HG02970 (cell line): ENCODE results near the gene GSC2.

Source experiments
- ATAC-seq: cut with Tn5 transposase; IDR thresholded peaks from one replicate; pipeline ENCODE4 v1.9.1; 2021; ENCODE audit warnings: mild to moderate bottlenecking, moderate library complexity, moderate number of reproducible peaks; ENCODE audit not compliant: unreplicated experiment, low FRiP score

The GSC2 gene

DNA sequence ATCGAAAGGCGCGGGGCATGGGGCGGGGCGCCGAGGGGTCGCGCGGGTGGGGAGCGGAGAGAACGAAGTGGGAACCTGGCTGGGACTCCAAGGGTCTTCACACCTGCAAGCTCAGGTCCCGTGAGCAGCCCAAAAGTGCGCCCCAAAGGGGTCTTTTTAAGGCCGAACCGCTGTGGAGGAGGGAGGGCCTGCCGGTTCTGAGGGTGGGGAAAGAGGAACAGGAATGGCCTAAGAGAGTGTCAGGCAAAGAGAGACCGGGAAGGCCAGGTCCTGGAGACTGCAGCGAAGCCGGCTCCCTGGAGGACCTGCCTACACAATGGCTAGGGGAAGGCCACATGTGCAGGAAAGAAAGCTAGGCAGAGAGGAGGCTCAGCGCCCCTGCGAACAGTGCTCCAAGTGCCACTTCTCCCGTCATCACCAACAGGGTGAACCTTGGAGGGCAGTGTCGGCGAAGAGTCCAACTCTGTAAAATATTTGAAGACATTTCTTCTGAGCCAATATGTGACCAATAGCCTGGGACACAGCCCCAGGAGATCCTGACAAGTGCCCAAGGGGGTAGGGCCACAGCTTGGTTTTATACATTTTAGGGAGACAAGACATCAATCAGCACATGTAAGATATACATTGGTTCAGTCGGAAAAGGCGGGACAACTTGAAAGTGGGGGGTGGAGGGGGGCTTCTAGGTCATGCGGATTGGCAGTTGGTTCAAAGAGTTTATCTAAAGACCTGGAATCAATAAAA, 27.2 kb downstream of the GSC2 start:
- no peak for ATAC-seq

DNA sequence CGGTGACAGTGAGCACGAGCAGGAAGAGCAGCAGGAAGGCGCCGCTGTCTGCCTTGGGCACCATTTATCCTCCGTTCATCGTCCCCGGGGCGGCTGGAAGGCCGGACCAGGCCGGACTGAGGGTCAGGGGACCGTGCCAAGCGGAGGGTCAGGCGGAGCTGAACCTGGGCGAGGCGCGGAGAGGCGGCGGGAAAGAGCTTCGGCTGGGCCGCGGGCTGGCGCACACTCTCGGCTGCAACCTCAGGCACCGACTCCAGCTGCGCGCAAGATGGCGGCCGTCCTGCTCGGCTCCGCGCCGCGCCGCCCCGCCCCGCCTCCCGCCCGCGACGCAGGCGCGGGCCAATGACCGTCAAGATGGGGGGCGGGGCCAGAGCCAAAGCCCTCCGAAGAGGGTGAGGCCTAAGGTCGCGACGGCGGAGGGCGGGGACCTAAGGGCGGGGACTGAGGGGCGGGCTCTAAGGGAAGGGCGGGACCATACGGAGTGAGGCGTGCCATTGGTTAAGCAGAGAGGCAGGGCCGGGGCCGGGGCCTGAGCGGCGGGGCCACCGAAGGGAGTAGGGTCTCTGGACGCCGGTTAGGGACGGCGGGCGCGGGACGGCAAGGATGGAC, 27.8 kb downstream of the GSC2 start, which contains the start of gene DGCR2:
Gene DGCR2, minus strand, starts transcription at position 270 of the 609 bp plus-strand sequence. Its CDS starts 206 bp downstream, at position 64.
- peak; percentile 76 for ATAC-seq

DNA sequence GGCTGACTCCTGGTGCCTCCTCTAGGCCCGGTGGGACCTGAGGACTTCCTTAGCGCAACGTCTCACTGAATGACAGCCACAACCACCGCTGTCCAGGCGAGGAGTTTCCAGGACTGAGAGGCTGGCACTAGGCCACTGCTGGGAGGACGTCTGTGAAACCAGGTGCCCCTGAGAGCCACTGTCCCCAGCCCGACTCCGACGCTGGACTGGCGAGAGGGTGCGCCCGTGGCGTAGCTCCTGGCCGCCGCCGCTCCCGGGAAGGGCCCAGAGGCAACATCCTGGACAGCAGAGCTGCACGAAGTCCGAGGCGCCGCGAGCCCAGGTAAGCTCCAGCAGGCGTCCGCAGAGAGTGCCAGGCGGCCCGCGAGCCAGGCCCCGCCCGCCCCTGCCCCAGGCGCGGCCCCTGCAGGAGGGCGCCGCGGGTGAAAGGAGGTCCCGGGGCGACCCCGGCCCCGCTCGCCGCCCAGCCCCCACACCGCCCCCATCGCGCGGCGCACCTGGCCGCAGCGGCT, 28.4 kb downstream of the GSC2 start:
- ATAC-seq = peak; percentile 27

DNA sequence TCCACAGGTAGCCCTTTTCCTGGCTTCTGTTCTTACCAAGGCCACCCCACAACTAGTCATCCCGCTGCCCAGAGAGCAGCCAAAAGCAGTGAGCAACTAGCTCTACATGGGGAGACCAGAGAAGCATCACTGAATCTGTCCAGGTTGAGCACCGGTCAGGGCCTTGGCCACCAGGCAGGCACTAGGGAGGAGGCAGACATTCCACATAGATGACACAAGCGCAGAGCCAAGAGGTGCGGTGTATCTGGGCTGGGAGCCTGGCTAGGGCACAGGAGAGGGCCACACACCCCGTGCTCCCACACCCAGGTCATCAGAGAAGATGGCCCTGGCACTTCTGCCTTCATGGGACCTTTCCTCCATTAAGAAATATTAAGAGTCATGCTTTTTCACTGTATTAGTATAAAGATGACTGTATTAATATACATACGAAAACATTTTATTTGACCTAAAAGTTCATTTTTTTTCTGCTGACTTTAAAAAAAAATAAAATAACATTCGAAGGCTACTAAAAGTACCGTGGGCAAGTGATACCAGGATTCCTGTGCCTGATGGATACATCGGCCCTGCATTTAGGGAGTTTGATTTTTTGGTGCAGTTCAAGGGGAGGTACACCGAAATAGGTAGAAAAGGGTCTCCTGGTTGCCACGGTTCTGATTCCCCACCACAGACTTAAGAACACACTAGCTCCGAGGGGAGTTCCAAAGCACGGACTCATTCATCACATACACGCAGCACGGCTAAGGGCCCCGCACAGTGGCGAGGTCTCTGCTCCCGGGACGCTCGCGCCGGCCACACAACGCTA, 29.1 kb downstream of the GSC2 start:
- peak; percentile 3 for ATAC-seq

DNA sequence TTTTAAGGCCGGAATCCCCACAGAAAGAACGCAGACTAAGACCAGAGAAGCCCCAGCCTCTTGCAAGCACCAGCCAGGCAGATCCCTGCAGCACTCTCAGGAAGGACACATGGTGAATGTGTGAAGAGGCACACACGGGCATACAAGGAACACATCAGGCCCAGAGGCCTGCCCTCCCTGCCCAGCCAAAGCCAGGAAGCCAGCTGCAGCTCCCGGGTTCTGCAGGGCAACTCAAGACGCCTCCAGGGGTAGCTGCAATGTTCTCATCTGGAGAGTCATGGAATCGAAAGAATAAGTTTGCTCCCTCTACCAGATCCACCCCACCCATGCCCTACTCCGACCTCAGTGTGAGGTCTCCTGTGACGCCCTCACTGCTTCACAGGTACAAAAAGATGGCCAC, 30.1 kb downstream of the GSC2 start:
- no peak for ATAC-seq

DNA sequence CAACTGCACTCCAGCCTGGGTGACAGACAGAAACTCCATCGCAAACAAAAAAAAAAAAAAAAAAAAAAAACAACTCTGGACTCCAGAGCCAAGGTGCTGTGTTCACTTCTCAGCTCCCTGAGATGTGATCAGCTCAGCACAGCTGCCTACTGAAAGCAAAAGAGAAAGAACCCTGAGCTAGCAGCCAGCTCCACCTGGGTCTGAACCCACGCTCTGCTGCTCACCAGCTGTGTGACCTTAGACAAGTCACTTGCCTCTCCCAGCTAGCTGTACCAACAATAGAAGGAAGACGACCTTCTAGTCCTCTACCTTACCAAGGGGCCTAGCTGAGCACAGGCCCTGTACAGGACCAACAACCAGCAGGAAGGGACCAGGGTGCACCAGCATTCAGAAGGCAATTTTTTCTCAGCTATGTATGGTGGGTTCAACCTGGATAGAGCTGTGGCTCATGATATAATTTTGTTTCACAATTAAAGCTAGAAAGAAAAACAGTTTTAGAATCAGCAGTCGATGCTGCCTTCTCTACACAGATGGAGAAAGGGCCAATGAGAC, 31.7 kb downstream of the GSC2 start:
- ATAC-seq = no peak

DNA sequence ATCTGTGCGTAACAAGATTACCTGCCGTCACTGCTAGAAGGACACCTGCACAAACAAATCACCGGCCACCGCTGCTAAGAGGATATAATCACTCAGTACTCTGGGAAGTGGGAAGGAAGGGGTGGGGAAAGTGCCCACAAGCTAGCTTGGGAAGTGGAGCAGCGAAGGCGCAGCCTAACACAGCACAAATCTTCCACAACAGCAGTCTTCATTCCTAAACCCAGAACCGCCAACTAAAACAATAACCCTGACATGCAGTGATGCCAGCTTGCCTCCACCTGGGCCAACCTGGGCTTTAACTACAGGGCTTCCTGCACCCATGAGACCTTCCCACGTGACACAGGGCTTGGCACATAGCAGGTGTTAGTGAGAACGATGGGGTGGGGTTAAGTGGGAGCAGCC, 33.0 kb downstream of the GSC2 start:
- ATAC-seq = no peak

DNA sequence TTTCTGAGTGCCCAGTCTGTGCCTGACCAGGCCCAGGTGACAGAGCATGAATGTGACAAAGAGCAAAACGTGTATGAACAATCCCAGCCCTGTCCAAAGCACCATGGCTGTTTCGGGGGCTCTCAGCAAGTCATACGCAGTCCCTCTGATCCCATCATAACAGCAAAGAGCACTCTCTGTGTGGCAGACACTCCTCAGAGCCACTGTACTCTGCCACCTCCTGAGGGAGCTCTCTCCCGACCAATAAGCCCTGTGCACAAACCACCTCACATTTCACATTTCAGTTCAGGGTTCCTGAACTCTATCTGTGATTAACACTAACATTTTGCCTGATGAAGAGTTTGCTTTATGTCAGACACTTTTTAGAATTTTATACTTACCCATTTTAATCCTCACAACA, 34.5 kb downstream of the GSC2 start:
- ATAC-seq = no peak

DNA sequence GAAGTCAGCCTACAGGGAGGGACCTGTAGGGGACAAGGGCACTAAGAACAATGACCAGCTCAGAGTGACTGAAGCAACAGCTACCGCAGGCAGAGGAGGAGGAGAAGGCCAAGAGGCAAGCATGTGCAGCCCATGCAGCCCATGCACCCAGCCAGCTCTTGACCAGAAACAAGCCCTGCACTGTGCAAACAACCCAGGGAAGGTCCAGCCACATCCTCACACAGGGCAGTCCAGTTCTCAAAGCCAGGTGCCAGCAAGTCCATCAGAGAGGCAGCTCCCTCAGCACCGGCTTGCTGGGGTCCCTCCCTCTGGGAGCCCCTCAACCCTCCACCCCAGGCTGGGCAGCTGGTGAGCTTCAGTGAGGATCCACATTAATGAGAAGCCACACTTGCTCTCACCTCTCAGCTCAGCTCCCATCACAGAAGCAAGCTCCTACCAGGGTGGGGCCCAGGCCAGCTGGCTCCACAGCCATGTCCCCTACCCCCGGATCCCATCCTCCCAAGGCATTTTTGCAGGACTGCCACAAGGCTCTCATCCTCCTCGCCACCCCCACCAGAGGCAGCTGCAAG, 35.0 kb downstream of the GSC2 start:
- no peak for ATAC-seq

DNA sequence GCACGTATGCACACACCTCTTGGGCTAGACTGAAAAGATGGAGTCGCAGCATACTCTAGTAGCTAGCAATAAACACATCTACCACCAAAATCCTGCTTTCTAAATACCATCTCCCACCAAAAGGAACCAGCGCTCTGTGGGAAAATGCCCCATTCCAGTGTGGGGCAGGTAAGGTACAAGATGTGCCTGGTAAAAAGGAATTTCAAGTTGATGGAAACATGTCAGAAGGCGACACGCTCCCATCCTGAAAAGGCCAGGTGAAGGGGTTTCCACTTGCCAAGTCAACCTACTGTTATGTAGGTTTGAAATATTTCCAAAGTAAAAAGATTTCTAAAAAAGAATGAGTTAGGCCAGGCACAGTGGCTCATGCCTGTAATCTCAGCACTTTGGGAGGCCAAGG, 36.7 kb downstream of the GSC2 start:
- ATAC-seq = no peak

DNA sequence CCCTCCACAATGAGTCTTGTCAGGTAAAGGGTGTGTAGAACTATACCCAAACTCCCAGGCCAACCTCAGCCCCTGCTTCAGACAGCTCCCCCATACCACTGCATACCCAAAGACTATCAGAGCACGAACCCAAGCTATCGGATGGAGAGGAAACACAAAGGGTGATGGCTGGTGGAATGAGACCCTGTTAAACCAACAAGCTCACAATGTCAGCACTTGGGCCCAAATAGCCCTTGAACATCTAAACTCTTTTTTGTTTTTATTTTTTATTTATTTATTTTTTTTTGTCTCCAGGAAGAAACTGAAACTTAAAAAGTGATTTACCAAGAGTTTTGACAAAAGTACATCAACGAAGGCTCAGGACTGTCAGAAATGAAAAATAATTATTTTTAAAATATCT, 38.5 kb downstream of the GSC2 start:
- ATAC-seq = no peak

DNA sequence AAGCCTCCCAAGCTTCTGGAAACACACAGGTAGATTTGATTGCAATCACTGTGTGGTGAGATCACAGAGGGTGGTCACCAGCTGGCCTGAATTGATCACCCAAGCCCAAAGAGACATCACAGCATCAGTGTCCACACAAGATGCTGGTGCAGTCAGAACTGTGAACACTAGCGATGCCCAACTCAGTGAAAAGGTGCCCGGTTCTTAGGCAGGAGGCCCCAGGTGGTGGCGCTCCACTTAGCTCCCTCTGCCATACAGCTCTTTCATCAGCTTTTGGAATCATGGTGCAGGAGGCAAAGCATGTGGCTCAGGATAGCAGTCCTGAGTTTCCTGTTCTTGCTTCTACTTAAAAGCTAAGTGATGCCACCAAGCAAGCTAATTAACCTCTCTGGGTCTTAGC, 39.0 kb downstream of the GSC2 start:
- no peak for ATAC-seq

DNA sequence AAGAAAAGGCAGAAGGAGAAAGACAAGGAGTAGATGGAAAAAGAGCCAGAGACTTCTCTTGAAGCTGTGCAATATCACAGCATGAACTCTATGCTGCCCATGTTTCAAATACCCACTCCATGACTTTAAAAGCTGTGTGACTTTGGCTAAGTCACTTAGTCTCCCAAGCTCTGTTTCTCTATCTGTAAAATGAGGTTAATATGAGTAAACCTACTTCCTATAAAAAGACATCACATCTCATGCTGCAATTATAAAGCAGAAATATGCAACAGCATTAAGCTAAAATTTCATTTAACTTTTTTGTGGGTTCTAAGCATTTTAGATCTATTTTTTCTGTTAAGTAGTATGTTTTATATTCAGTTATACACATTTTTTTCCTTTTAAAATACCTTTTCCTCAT, 39.4 kb downstream of the GSC2 start:
- no peak for ATAC-seq

DNA sequence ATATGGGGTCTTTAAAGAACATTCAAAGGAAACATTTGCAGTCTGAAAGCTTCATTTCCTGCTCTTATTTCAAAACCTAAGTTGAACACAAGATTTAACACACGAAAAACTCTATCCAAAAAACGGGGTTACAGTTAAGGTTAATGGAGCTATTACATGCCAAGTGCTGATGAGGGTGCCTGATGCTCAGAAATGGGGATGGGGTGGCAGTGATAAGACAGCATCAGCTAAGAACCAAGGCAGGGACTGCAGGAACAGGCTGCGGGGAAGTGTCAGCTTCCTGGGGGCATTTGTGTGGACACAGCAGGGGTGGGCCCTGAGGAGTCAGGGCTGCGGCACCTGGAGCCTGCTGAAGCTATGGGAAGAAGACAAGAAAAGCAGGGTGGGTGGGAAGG, 40.0 kb downstream of the GSC2 start:
- ATAC-seq = no peak

DNA sequence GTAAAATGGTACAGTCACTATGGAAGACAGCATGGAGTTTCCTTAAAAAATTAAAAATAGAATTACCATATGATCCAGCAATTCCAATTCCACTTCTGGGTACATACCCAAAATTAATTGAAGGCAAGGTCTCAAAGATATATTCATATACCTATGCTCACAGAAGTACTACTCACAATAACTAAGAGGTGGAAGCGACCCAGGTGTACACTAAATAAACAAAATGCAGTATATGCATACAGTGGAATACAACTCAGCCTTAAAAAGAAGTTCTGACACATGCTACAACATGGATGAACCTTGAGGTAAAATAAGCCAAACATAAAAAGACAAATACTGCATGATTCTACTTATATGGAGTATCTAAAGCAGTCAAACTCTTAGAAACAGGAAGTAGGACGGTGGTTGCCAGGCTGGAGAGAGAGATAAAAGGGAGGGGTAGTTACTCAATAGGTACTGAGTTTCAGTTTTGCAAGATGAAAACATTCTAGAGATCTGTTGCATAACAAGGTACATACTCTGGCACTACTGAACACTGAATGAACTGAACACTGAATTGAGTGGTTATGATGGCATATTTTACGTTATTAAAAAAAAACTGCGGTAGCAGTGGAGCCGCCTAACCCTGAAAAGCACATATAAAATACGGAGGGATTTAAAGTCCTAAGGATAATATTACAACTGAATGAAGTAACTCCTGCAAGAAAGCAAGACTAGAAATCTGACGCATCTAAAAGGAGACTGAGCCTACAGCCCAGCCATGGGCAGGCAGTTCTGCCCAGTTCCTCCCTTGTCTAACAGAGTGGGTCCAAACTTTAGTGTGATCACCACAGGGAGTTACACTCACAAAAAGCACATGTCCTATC, 40.7 kb downstream of the GSC2 start:
- no peak for ATAC-seq

DNA sequence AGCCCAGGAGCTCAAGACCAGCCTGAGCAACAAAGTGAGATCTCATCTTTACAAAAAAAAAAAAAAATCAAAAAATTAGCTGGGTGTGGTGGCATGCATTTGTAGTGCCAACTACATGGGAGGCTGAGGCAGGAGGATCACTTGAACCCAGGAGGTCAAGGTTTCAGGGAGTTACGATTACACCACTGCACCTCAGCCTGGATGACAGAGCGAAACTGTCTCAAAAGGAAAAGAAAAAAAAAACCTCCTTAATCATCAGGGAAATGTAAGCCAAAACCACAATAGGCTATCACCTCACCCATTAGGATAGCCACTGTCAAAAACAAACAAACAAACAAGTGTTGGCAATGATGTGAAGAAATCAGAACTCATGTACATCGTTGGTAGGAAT, 41.3 kb downstream of the GSC2 start:
- ATAC-seq = no peak

DNA sequence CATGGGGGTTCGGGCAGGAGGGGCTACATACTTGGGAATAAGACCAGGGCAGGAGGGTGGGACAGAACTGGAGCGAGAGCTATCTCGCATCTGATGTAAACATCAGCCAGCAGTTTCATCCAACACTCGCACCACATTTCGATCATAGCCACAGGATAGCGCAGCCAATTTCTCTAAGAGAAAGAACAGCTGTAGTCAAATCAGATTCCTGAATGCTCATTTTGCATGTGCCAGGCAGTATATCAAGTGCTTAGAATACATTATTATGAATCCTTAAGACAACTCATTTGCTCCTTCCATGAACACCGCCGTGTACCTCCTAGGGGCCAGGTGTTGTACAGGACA, 42.4 kb downstream of the GSC2 start:
- no peak for ATAC-seq

DNA sequence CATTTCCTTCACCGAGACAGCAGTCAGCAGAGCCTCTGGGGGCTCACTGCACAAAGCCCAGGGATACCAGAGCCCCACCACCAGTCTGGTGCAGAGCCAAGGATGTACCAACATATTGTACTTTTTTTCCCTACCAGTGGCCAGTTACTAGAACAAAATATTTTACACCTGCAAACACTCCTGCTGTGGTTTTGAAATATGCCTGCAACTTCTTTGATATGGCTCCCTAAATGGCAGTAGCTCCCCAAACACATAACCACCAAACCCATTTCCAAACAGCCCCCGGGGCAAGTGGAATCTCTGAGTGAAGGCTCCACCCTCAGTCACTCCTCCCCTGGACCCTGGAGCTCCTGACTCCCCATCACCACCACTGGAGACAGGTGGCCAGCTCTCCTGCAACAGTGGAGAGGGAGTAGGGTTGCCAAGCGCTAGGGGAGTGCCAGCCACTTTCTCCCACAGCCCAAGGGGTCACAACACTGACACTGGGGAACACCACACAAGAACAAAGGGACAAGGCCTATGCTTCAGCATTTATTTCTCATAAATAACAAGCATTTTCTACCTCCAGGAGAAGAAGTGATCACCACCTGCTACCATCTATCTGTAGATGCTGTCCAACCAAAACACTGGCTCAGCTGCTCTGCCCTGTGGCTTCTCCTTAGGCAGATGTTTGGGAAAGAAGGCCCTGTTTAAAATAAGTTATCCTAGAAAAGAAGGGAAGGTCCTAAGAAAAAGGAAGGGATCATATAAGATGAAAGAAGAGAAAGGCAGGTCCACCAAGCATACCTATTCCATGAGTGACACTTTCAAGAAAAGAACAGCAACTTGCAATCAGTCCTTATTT, 43.0 kb downstream of the GSC2 start:
- no peak for ATAC-seq
